Astrocyte (in vitro differentiated cells and primary cell): Measurements from ENCODE around the gene CDRT4. TPM values are rescaled to one million over a fixed set of nuclear protein-coding genes. Genes with fewer than 3 reads are reported as not detected.

ENCODE experiments used
- DNase-seq: peaks from one replicate; pipeline ENCODE4 v3.0.0-alpha.2; 2010; ENCODE audit warnings: low read depth
- FAIRE-seq: peaks from 2 replicates; lab custom pipeline; 2011; peaks lifted over from hg19 to GRCh38; lab: Jason Lieb, UNC
- H2AFZ ChIP-seq: 2 replicates; pipeline ENCODE4 v1.6.0; 2012; ENCODE audit warnings: low read depth, low read length, inconsistent platforms
- H3K27ac ChIP-seq: 2 replicates; pipeline ENCODE4 v1.5.1; 2011; ENCODE audit warnings: low read depth, low read length, inconsistent platforms
- H3K27me3 ChIP-seq: 2 replicates; pipeline ENCODE4 v1.6.0; 2011; ENCODE audit warnings: low read length, inconsistent platforms; ENCODE audit not compliant: insufficient read depth
- H3K36me3 ChIP-seq: 2 replicates; pipeline ENCODE4 v1.5.1; 2011; ENCODE audit warnings: low read length, inconsistent platforms; ENCODE audit not compliant: insufficient read depth
- H3K4me1 ChIP-seq: 2 replicates; pipeline ENCODE4 v1.5.1; 2011; ENCODE audit warnings: low read length, inconsistent platforms; ENCODE audit not compliant: insufficient read depth
- H3K4me2 ChIP-seq: 2 replicates; pipeline ENCODE4 v1.6.0; 2012; ENCODE audit warnings: low read length, inconsistent platforms
- H3K4me3 ChIP-seq: 2 replicates; pipeline ENCODE4 v1.5.1; 2011; ENCODE audit warnings: low read depth, mild to moderate bottlenecking, low read length, inconsistent platforms; ENCODE audit not compliant: insufficient read depth
- H3K79me2 ChIP-seq: 2 replicates; pipeline ENCODE4 v1.6.0; 2012; ENCODE audit warnings: mild to moderate bottlenecking, low read length, inconsistent platforms; ENCODE audit not compliant: insufficient read depth
- H3K9ac ChIP-seq: 2 replicates; pipeline ENCODE4 v1.6.0; 2012; ENCODE audit warnings: mild to moderate bottlenecking, low read length, inconsistent platforms
- H3K9me3 ChIP-seq: 2 replicates; pipeline ENCODE4 v1.5.1; 2012; ENCODE audit warnings: low read depth, mild to moderate bottlenecking, low read length, inconsistent platforms; ENCODE audit not compliant: insufficient read depth
- H4K20me1 ChIP-seq: 2 replicates; pipeline ENCODE4 v1.6.0; 2012; ENCODE audit warnings: low read length, inconsistent platforms; ENCODE audit not compliant: insufficient read depth
- H3K27ac Mint-ChIP-seq: one replicate; pipeline ENCODE4 v1.8.0; 2021; ENCODE audit warnings: mild to moderate bottlenecking, mixed read lengths; ENCODE audit not compliant: unreplicated experiment
- H3K27me3 Mint-ChIP-seq: one replicate; pipeline ENCODE4 v1.8.0; 2021; ENCODE audit warnings: low read depth, mixed read lengths; ENCODE audit not compliant: unreplicated experiment
- H3K36me3 Mint-ChIP-seq: one replicate; pipeline ENCODE4 v1.8.0; 2021; ENCODE audit warnings: low read depth, mixed read lengths; ENCODE audit not compliant: unreplicated experiment
- H3K4me1 Mint-ChIP-seq: one replicate; pipeline ENCODE4 v1.8.0; 2021; ENCODE audit warnings: low read depth, mixed read lengths; ENCODE audit not compliant: unreplicated experiment
- H3K4me3 Mint-ChIP-seq: one replicate; pipeline ENCODE4 v1.8.0; 2021; ENCODE audit warnings: mild to moderate bottlenecking, moderate library complexity, mixed read lengths; ENCODE audit not compliant: unreplicated experiment
- H3K9me3 Mint-ChIP-seq: one replicate; pipeline ENCODE4 v1.8.0; 2021; ENCODE audit warnings: mild to moderate bottlenecking, mixed read lengths; ENCODE audit not compliant: unreplicated experiment
- CTCF ChIP-seq: IDR thresholded peaks from 2 replicates; pipeline ENCODE4 v1.5.1; 2011; ENCODE audit warnings: low read depth, mild to moderate bottlenecking, inconsistent platforms, low read length, moderate library complexity; ENCODE audit not compliant: insufficient read depth
- EZH2 ChIP-seq: IDR thresholded peaks from 2 replicates; pipeline ENCODE4 v1.6.1; 2012; ENCODE audit warnings: mild to moderate bottlenecking, low read length, inconsistent platforms; ENCODE audit not compliant: insufficient read depth
- total RNA-seq: library from RNA; stranded (reverse); gene quantifications from 2 replicates; pipeline ENCODE4 v1.2.1, GENCODE V29; 2021

CDRT4 gene
- total RNA-seq, 1 donor from 2014 or later = 8.8 TPM

GRCh38 chr17:15465045-15465701 is 2.2 kb downstream of the CDRT4 start:
- Mint-ChIP-seq H3K9me3 (peaks cover 2% of the 10 kb centered on the region), H3K4me1 (peaks cover 15% of the 10 kb centered on the region), H3K27ac (no peak overlapping the region), H3K4me3 (no peak overlapping the region), H3K27me3 (no peaks in the 10 kb centered on the region), H3K36me3 (peaks cover 12% of the 10 kb centered on the region)
- Histone ChIP-seq H4K20me1 (peaks cover 39% of the 10 kb centered on the region), H3K79me2 (no peaks in the 10 kb centered on the region), H3K36me3 (no peaks in the 10 kb centered on the region), H3K9me3 (no peaks in the 10 kb centered on the region), H2AFZ (no peak overlapping the region), H3K27ac (no peak overlapping the region), H3K4me3 (no peak overlapping the region), H3K4me2 (no peak overlapping the region), H3K9ac (peak overlapping the region; percentile 28), H3K27me3 (no peaks in the 10 kb centered on the region), H3K4me1 (peaks cover 34% of the 10 kb centered on the region)
- no peak for TF ChIP-seq EZH2
- TF ChIP-seq CTCF = no peak
- no peak for DNase-seq
- peak; percentile 93 for FAIRE-seq

- TF ChIP-seq CTCF (no peak), EZH2 (no peak)
- H3K9ac ChIP-seq = peak overlapping the region; percentile 28
- H3K27ac Mint-ChIP-seq = no peak overlapping the region
Measured at GRCh38 chr17:15464231-15464985, 3.0 kb downstream of the CDRT4 start.

More at GRCh38 chr17:15464231-15464985, 3.0 kb downstream of the CDRT4 start:
- H3K36me3 ChIP-seq = no peaks in the 10 kb centered on the region
- H3K27me3 ChIP-seq = no peaks in the 10 kb centered on the region
- Mint-ChIP-seq H3K4me1 (peaks cover 15% of the 10 kb centered on the region), H3K4me3 (no peak overlapping the region), H3K9me3 (peaks cover 2% of the 10 kb centered on the region), H3K27me3 (no peaks in the 10 kb centered on the region), H3K36me3 (peaks cover 9% of the 10 kb centered on the region)
- peaks cover 34% of the 10 kb centered on the region for H4K20me1 ChIP-seq
- no peaks in the 10 kb centered on the region for H3K9me3 ChIP-seq
- no peak for FAIRE-seq
- H3K4me1 ChIP-seq = peaks cover 27% of the 10 kb centered on the region
- DNase-seq = no peak
- no peak overlapping the region for H3K27ac ChIP-seq
- H2AFZ ChIP-seq = no peak overlapping the region
- H3K4me3 ChIP-seq = no peak overlapping the region
- H3K79me2 ChIP-seq = no peaks in the 10 kb centered on the region
- H3K4me2 ChIP-seq = peak overlapping the region; percentile 62
